ENCODE results near the gene IGF2. TPM values are rescaled to one million over a fixed set of nuclear protein-coding genes. Genes with fewer than 3 reads are reported as not detected.
A peak's percentile ranks its signal among the peaks of the same experiment; 100 is the strongest.

IGF2 gene
- total RNA-seq, 2 donors from 2014 or later, result 7.4 to 287 TPM

- Mint-ChIP-seq H3K4me3 (no peak overlapping the region), H3K36me3 (ENCODE audit: low read depth) (no peaks in the 10 kb centered on the region), H3K27ac (no peak overlapping the region), H3K9me3 (peaks cover 3% of the 10 kb centered on the region), H3K27me3 (peaks cover 18% of the 10 kb centered on the region), H3K4me1 (no peaks in the 10 kb centered on the region)
- ATAC-seq (replicated peaks), result no peak
Observed at GRCh38 chr11:2121227-2122130, 17.7 kb downstream of the IGF2 start.

- H3K27me3 Mint-ChIP-seq, result peaks cover 18% of the 10 kb centered on the region
- ATAC-seq (replicated peaks), result no peak
- no peak overlapping the region for H3K27ac Mint-ChIP-seq
- no peak overlapping the region for H3K4me3 Mint-ChIP-seq
- H3K4me1 Mint-ChIP-seq, result no peaks in the 10 kb centered on the region
- H3K36me3 Mint-ChIP-seq (ENCODE audit: low read depth), result no peaks in the 10 kb centered on the region
- peaks cover 3% of the 10 kb centered on the region for H3K9me3 Mint-ChIP-seq
Observed at GRCh38 chr11:2120359-2121100, 18.7 kb downstream of the IGF2 start.

DNA sequence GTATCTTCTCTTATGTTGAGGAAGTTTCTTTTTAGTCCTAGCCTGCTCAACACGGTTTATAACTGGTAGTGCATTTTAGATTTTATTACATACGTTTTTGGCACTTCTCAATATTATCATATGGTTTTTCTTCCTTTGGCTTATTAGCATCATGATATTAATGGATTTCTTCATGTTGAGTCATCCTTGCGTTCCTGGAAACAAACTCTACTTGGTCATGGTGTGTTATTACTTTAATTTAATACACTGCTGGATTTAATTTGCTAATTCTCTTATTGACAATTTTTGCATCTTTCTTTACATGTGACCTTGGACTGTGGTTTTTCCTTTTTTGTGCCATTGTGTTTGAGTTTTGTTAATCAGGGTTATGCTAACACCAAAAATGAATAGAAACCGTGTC lies 20.5 kb downstream of the IGF2 start:
- no peak for ATAC-seq (replicated peaks)
- Mint-ChIP-seq H3K9me3 (no peaks in the 10 kb centered on the region), H3K4me3 (no peak overlapping the region), H3K36me3 (ENCODE audit: low read depth) (no peaks in the 10 kb centered on the region), H3K4me1 (no peaks in the 10 kb centered on the region), H3K27me3 (peaks cover 14% of the 10 kb centered on the region), H3K27ac (no peak overlapping the region)

- no peak overlapping the region for H3K4me3 Mint-ChIP-seq
- no peaks in the 10 kb centered on the region for H3K9me3 Mint-ChIP-seq
- no peak for ATAC-seq (replicated peaks)
Observed at GRCh38 chr11:2116680-2117079, 22.5 kb downstream of the IGF2 start.

DNA sequence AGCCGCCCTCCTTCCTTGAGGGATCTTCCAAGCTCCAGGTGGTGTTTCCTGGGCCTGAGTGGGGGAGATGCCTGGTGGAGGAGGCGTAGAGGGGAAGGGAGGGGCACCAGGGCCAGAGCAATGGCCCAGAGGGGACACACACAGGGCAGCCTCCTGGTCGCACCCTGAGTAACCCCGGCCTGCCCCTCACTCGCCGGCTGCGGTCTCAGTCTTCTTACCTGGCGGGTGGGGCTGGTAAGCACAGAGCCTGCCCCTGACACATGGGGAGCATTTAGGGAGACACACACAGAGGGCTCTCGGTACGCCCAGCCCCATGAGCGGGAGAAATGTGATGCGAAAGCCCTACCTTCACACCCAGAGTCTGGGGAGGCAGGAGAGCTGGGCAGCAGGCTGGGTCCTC lies 23.9 kb downstream of the IGF2 start:
- Mint-ChIP-seq H3K36me3 (ENCODE audit: low read depth) (no peaks in the 10 kb centered on the region), H3K27ac (no peak overlapping the region), H3K4me3 (no peak overlapping the region), H3K27me3 (peaks cover 9% of the 10 kb centered on the region), H3K9me3 (no peaks in the 10 kb centered on the region), H3K4me1 (no peaks in the 10 kb centered on the region)
- no peak for ATAC-seq (replicated peaks)

More at GRCh38 chr11:2116680-2117079, 22.5 kb downstream of the IGF2 start:
- Mint-ChIP-seq H3K27ac (no peak overlapping the region), H3K36me3 (ENCODE audit: low read depth) (no peaks in the 10 kb centered on the region), H3K27me3 (peaks cover 14% of the 10 kb centered on the region), H3K4me1 (no peaks in the 10 kb centered on the region)

- no peak for ATAC-seq (replicated peaks)
- no peaks in the 10 kb centered on the region for H3K4me1 Mint-ChIP-seq
- no peaks in the 10 kb centered on the region for H3K36me3 Mint-ChIP-seq (ENCODE audit: low read depth)
- no peak overlapping the region for H3K4me3 Mint-ChIP-seq
- H3K27me3 Mint-ChIP-seq, result peaks cover 4% of the 10 kb centered on the region
- H3K27ac Mint-ChIP-seq, result no peak overlapping the region
- H3K9me3 Mint-ChIP-seq, result no peaks in the 10 kb centered on the region
Observed at GRCh38 chr11:2114430-2115241, 24.6 kb downstream of the IGF2 start.

DNA sequence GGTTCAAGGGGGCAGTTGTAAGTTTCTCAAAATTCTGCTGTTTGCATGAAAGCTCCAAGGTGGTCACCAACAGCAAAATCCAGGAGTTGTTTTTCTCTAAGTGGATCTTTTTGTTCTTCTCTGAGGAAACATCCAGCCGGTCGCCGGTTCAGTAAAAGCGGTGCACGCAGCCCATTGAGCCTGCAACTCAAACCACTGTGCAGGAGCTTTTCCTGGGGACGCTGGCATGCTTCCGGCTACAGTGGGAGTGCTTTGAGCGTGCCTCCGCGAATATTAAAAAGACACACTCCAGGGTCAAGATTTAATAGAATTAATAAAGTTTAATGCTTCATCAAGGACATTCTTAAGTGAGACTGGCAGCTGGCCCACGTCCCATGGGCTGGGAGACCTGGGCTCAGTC lies 25.4 kb downstream of the IGF2 start:
- Mint-ChIP-seq H3K27ac (no peak overlapping the region), H3K36me3 (ENCODE audit: low read depth) (no peaks in the 10 kb centered on the region), H3K4me3 (no peak overlapping the region), H3K4me1 (no peaks in the 10 kb centered on the region), H3K9me3 (no peaks in the 10 kb centered on the region), H3K27me3 (peaks cover 3% of the 10 kb centered on the region)
- ATAC-seq (replicated peaks), result no peak

DNA sequence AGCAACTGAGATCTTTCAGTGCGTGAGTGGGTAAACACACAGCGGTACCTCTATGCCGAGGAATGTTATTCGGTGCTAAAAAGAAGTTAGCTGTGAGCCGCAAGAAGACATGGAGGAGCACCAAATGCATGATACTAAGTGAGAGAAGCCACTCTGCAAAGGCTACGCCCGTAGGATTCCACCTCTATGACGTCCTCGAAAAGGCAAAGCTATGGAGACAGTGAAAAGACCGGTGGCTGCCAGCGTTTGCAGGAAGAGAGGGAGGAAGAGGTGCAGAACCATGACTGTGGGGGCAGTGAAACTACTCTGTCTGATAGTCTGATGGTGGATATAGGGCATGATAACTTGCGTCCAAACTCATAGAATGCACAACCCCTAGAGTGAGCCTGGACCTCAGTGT lies 28.7 kb downstream of the IGF2 start:
- Mint-ChIP-seq H3K9me3 (no peaks in the 10 kb centered on the region), H3K27ac (no peak overlapping the region), H3K36me3 (ENCODE audit: low read depth) (no peaks in the 10 kb centered on the region), H3K4me3 (no peak overlapping the region), H3K27me3 (no peaks in the 10 kb centered on the region), H3K4me1 (no peaks in the 10 kb centered on the region)
- no peak for ATAC-seq (replicated peaks)

- Mint-ChIP-seq H3K9me3 (no peaks in the 10 kb centered on the region), H3K27ac (no peak overlapping the region), H3K4me3 (no peak overlapping the region), H3K36me3 (ENCODE audit: low read depth) (no peaks in the 10 kb centered on the region), H3K4me1 (no peaks in the 10 kb centered on the region), H3K27me3 (no peaks in the 10 kb centered on the region)
- no peak for ATAC-seq (replicated peaks)
Observed at GRCh38 chr11:2109541-2110019, 29.6 kb downstream of the IGF2 start.

DNA sequence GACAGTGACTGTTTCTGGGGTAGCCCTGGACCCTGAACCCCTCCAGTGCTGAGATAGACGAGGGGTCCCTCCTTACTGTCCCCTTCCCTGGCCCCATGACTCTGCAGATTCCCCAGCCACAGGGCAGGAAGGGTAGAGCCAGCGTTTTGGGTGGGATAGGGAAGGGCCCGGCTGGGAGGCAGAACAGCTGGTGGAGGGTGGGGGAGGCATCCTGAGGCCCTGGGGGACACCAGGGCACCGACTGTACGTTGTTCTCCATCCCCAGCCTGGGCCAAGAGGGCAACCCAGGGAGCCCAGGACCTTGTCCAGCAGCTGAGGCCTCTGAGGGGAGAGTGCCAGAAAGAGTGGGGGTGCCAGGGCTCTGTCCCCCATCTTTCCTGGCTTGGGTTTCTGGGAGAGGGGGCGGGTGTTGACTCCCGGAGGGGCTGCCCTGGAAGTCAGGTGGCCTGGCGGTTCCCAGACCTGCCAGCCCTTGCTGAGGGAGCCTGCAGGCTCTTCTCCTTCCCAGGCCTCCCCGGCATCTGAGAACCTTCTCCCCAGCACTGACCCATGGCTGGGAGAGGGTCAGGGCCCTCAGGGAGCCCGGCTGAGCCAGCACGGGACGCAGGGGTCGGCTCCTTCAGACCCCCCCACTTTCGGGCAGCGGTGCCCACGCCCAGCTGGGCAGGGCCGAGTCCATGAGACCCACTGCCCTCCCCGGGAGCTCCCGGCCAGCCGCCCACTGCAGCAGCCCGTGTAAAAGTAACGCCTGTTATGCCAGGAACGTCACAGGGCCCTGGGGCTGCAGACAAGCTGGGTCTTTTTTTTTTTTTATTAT lies 30.3 kb downstream of the IGF2 start:
- H3K36me3 Mint-ChIP-seq (ENCODE audit: low read depth), result no peaks in the 10 kb centered on the region
- ATAC-seq (replicated peaks), result no peak
- no peaks in the 10 kb centered on the region for H3K4me1 Mint-ChIP-seq
- no peak overlapping the region for H3K4me3 Mint-ChIP-seq
- H3K27ac Mint-ChIP-seq, result no peak overlapping the region
- H3K27me3 Mint-ChIP-seq, result no peaks in the 10 kb centered on the region
- H3K9me3 Mint-ChIP-seq, result no peaks in the 10 kb centered on the region

DNA sequence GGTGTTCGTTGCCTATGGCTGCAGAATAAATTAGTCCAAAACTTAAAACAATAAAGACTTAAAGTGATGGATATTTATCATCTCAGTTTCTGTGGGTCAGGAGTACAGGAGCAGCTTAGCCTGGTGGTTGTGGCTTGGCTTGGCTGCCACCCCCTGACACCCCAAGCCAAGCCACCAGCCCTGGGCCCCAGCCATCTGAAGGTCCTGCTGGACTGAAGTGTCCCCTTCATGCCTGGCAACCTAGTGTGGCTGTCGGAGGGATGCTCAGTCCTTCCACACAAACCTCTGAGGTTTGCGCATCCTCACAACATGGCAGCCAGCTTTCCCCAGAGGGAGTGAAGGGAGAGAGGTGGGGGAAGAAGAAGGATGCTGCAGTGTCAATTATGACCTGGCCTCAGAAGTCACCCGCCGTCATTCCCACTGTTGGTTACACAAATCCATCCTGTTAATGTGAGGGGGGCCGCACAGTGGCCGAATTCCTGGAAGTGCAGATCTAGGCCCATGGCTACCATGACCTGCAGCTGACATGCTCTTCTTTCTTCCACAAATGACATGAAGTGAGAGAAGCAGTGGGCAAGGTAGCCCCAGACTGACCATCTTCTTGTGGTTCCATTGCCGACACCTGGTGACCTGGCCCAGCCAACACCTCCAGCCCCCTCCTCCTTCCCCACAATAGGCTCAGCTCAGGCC lies 31.1 kb downstream of the IGF2 start:
- H3K4me1 Mint-ChIP-seq, result no peaks in the 10 kb centered on the region
- no peak for ATAC-seq (replicated peaks)
- no peak overlapping the region for H3K4me3 Mint-ChIP-seq
- no peaks in the 10 kb centered on the region for H3K36me3 Mint-ChIP-seq (ENCODE audit: low read depth)
- H3K27ac Mint-ChIP-seq, result no peak overlapping the region
- no peaks in the 10 kb centered on the region for H3K9me3 Mint-ChIP-seq
- H3K27me3 Mint-ChIP-seq, result no peaks in the 10 kb centered on the region

GRCh38 chr11:2107521-2107920 lies 31.7 kb downstream of the IGF2 start:
- Mint-ChIP-seq H3K36me3 (ENCODE audit: low read depth) (no peaks in the 10 kb centered on the region), H3K4me1 (no peaks in the 10 kb centered on the region), H3K4me3 (no peak overlapping the region), H3K9me3 (no peaks in the 10 kb centered on the region), H3K27ac (no peak overlapping the region), H3K27me3 (no peaks in the 10 kb centered on the region)
- ATAC-seq (replicated peaks), result peak; percentile 16

DNA sequence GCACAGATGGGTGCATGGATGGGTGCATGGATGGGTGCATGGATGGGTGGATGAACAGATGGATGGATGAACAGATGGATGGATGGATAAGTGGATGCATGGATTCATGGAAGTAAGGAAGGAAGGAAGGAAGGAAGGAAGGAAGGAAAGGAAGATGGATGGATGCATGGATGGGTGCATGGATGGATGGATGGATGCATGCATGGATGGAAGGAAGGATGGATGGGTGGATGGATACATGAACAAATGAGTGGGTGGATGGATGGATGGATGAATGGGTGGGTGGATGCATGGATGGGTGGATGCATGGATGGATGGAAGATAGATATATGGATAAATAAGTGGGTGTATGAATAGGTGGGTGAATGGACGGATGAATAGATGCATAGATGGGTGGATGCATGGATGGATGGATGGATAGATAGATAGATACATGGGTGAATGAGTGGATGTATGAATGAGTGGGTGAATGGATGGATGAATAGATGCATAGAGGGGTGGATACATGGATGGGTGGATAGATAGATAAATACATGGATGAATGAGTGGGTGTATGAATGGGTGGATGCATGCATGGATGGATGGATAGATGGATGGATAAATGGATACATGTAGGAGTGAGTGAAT lies 32.5 kb downstream of the IGF2 start:
- H3K36me3 Mint-ChIP-seq (ENCODE audit: low read depth), result no peaks in the 10 kb centered on the region
- no peak overlapping the region for H3K4me3 Mint-ChIP-seq
- peaks cover 7% of the 10 kb centered on the region for H3K27me3 Mint-ChIP-seq
- no peak for ATAC-seq (replicated peaks)
- H3K9me3 Mint-ChIP-seq, result no peaks in the 10 kb centered on the region
- H3K4me1 Mint-ChIP-seq, result no peaks in the 10 kb centered on the region
- no peak overlapping the region for H3K27ac Mint-ChIP-seq

Measured in activated T-helper 17 cell treated with anti-CD3 and anti-CD28 coated beads, Interleukin-2, amount 50 U/mL, for 72 hours (primary cell).